GM06990 (cell line): ENCODE measurements around the gene TMEM116.
"Not testable (repeated sequence)": the region's sequence is repeated elsewhere in the genome, so short reads cannot be mapped to it uniquely, and the experiment has no call there.

Experiments
- DNase-seq: peaks from one replicate; pipeline ENCODE4 v3.0.0-alpha.2; 2011; ENCODE audit not compliant: insufficient read length; ENCODE audit errors: extremely low read depth
- H3K27me3 ChIP-seq: replicated peaks from 2 replicates; pipeline ENCODE4 v1.6.0; 2011; ENCODE audit warnings: low read length; ENCODE audit not compliant: control insufficient read depth, insufficient read depth
- H3K36me3 ChIP-seq: 2 replicates; pipeline ENCODE4 v1.5.1; 2011; ENCODE audit warnings: low read length; ENCODE audit not compliant: control insufficient read depth, insufficient read depth
- H3K4me3 ChIP-seq: replicated peaks from 2 replicates; pipeline ENCODE4 v1.5.1; 2011; ENCODE audit warnings: low read depth, mild to moderate bottlenecking, control low read depth, low read length
- TF ChIP-seq, protein P1 (sequence below): IDR thresholded peaks from 2 replicates; pipeline ENCODE4 v1.5.1; 2011; ENCODE audit warnings: low read length, control low read depth, mild to moderate bottlenecking, inconsistent platforms; ENCODE audit not compliant: insufficient read depth, poor library complexity, severe bottlenecking

TMEM116 gene

GRCh38 chr12:111976860-111977259 lies 36.1 kb downstream of the TMEM116 start:
- H3K36me3 ChIP-seq, result no peaks in the 10 kb centered on the region
- no peak for DNase-seq
- no peak overlapping the region for H3K4me3 ChIP-seq

GRCh38 chr12:111976291-111976690 lies 36.7 kb downstream of the TMEM116 start:
- H3K27me3 ChIP-seq, result no peaks in the 10 kb centered on the region
- DNase-seq, result no peak
- no peak overlapping the region for H3K4me3 ChIP-seq
- TF ChIP-seq, protein P1, sequence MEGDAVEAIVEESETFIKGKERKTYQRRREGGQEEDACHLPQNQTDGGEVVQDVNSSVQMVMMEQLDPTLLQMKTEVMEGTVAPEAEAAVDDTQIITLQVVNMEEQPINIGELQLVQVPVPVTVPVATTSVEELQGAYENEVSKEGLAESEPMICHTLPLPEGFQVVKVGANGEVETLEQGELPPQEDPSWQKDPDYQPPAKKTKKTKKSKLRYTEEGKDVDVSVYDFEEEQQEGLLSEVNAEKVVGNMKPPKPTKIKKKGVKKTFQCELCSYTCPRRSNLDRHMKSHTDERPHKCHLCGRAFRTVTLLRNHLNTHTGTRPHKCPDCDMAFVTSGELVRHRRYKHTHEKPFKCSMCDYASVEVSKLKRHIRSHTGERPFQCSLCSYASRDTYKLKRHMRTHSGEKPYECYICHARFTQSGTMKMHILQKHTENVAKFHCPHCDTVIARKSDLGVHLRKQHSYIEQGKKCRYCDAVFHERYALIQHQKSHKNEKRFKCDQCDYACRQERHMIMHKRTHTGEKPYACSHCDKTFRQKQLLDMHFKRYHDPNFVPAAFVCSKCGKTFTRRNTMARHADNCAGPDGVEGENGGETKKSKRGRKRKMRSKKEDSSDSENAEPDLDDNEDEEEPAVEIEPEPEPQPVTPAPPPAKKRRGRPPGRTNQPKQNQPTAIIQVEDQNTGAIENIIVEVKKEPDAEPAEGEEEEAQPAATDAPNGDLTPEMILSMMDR, result no peak
- H3K36me3 ChIP-seq, result no peaks in the 10 kb centered on the region

More at GRCh38 chr12:111976860-111977259, 36.1 kb downstream of the TMEM116 start:
- H3K27me3 ChIP-seq, result no peaks in the 10 kb centered on the region
- TF ChIP-seq, protein P1, result no peak

- TF ChIP-seq, protein P1, result no peak
- Histone ChIP-seq H3K36me3 (no peaks in the 10 kb centered on the region), H3K4me3 (no peak overlapping the region), H3K27me3 (no peaks in the 10 kb centered on the region)
- DNase-seq, result no peak
These were observed 37.6 kb downstream of the TMEM116 start for GRCh38 chr12:111975161-111975931.

- H3K27me3 ChIP-seq, result no peaks in the 10 kb centered on the region
- no peak for DNase-seq
- H3K36me3 ChIP-seq, result no peaks in the 10 kb centered on the region
- TF ChIP-seq, protein P1, result no peak
- no peak overlapping the region for H3K4me3 ChIP-seq
These were observed 41.2 kb downstream of the TMEM116 start for GRCh38 chr12:111971800-111972199.

DNA sequence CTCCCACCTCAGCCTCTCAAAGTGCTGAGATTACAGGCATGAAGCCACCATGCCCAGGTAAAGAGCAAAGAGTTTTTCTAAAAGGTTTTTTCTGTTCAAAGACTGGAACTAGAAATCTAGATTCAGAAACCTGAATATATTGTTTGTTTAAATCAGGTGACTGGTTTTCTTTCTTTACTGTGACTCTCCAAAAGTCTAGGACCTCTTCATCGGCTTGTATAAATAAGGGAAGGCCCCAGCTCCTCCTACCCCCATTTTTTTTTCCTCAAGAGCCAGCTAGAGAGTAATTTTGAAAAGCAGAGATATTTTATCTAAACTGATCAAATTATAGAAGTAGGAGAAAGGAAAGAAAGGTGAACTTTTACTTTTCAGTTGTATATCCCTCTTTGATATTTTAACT lies 48.0 kb downstream of the TMEM116 start:
- Histone ChIP-seq H3K36me3 (no peaks in the 10 kb centered on the region), H3K27me3 (no peaks in the 10 kb centered on the region), H3K4me3 (no peak overlapping the region)
- no peak for DNase-seq
- TF ChIP-seq, protein P1, result no peak

- not testable (repeated sequence) for H3K27me3 ChIP-seq, H3K36me3 ChIP-seq, H3K4me3 ChIP-seq, DNase-seq
These were observed 53.4 kb downstream of the TMEM116 start for GRCh38 chr12:111959518-111959917.

DNA sequence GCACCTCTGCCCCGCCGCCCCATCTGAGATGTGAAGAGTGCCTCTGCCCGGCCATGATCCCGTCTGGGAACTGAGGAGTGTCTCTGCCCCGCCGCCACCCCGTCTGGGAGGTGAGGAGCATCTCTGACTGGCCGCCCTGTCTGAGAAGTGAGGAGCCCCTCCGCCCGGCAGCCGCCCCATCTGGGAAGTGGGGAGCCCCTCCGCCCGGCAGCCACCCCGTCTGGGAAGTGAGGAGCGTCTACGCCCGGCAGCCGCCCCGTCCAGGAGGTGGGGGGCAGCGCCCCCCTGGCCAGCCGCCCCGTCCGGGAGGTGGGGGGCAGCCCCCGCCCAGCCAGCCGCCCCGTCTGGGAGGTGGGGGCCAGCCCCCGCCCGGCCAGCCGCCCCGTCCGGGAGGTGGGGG lies 55.7 kb downstream of the TMEM116 start:
- not testable (repeated sequence) for DNase-seq, H3K36me3 ChIP-seq, H3K27me3 ChIP-seq, H3K4me3 ChIP-seq
